ENCODE results near the gene MYCN.

MYCN gene

GRCh38 chr2:15932394-15933183, 7.8 kb upstream of the MYCN start:
- DNase-seq, result no peak

- DNase-seq, result no peak
Measured at GRCh38 chr2:15933184-15933845, 7.0 kb upstream of the MYCN start.

GRCh38 chr2:15934291-15934945, 5.9 kb upstream of the MYCN start:
- DNase-seq, result no peak

GRCh38 chr2:15935189-15935588, 5.2 kb upstream of the MYCN start:
- DNase-seq, result no peak

GRCh38 chr2:15935675-15936074, 4.7 kb upstream of the MYCN start:
- DNase-seq, result no peak

- no peak for DNase-seq
Measured at GRCh38 chr2:15936277-15937104, 3.9 kb upstream of the MYCN start.

GRCh38 chr2:15937105-15937881, 3.1 kb upstream of the MYCN start:
- DNase-seq, result no peak

- DNase-seq, result no peak
Measured at GRCh38 chr2:15937882-15938802, 2.2 kb upstream of the MYCN start.

GRCh38 chr2:15938803-15939555, 1.4 kb upstream of the MYCN start:
- DNase-seq, result no peak

- peak; percentile 82 for DNase-seq
Measured at GRCh38 chr2:15939556-15939853, 845 bp upstream of the MYCN start.

- DNase-seq, result peak; percentile 60
Measured at GRCh38 chr2:15940661-15941480, 521 bp downstream of the MYCN start.

- peak; percentile 43 for DNase-seq
Measured at GRCh38 chr2:15941481-15941850, 1.1 kb downstream of the MYCN start.

GRCh38 chr2:15941871-15942710, 1.7 kb downstream of the MYCN start:
- DNase-seq, result peak; percentile 55

- no peak for DNase-seq
Measured at GRCh38 chr2:15942711-15943345, 2.5 kb downstream of the MYCN start.

GRCh38 chr2:15943378-15944280, 3.3 kb downstream of the MYCN start:
- DNase-seq, result peak; percentile 86

GRCh38 chr2:15944325-15945017, 4.1 kb downstream of the MYCN start:
- DNase-seq, result no peak
